PC-9 (cell line): Measurements from ENCODE around the gene SGMS2.

Source experiments
- CTCF ChIP-seq: fragments of 200-600 bp; sonication (generic); conservative IDR thresholded peaks from 2 replicates; pipeline ENCODE4 v1.6.1; 2017; ENCODE audit warnings: mixed run types, antibody characterized with exemption, mild to moderate bottlenecking, moderate library complexity
- EZH2 ChIP-seq: fragments of 200-600 bp; sonication (generic); IDR thresholded peaks from 2 replicates; pipeline ENCODE4 v1.8.0; 2017; ENCODE audit warnings: antibody characterized with exemption, low read depth

GRCh38 chr4:107906458-107907100, 81.8 kb downstream of the SGMS2 start:
- TF ChIP-seq CTCF (no peak), EZH2 (no peak)
